Measurements from ENCODE around the gene RNF220. TPM values are rescaled to one million over a fixed set of nuclear protein-coding genes. Genes with fewer than 3 reads are reported as not detected.
A peak's percentile ranks its signal among the peaks of the same experiment; 100 is the strongest.

RNF220 gene
- total RNA-seq, 2 experiments from 2014 or later = 72.3 to 78.3 TPM

DNA sequence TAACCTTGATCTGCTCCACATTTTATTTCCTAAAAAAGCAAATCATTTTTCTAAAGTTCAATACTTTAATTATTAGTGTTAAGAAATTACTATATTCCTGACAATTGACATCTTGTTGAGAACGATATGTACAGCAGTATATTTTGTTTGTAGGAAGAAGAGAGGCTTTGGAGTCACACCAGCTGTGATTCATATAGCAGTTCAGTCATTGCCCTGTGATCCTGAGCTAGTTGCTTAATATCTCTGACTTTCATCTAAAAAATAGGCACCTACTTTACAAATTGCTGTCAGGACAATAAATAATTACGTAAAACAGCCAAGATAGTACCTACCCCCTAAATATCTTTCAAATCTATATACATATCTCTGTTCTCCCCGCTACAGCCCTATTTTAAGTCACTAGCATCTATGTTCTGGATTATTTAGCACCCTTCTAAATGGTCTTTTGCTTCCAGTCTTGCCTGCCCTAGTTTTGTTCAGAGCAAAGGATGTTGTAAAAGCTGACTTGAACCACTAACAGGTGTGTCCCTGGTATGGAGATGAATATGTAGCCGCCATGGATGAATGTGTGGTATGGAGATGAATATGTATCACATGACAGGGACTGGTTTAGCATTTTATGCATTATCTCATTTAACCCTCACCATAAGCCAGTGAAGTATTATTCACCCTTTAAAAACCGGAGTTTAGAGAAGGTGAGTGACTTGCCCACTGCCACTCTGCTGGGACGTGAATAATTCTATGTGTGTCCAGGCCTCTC lies 42.2 kb downstream of the RNF220 start:
- H3K4me3 Mint-ChIP-seq = no peak overlapping the region
- ATAC-seq (peak; percentile 30), DNase-seq (no peak)
- no peak overlapping the region for H3K27ac Mint-ChIP-seq
- CTCF ChIA-PET = interaction anchor here (0.6 kb wide), 2 partner anchors 167 to 207 kb away, joined by 3 to 4 read pairs; no protein-coding TSS in a partner anchor
- POLR2A ChIA-PET = no interaction called here
- H3K36me3 Mint-ChIP-seq (ENCODE audit: low read depth) = no peaks in the 10 kb centered on the region
- intact Hi-C loops (cut with DNase I, micrococcal nuclease) = no loop called here
- H3K9me3 Mint-ChIP-seq (ENCODE audit: low read depth) = no peaks in the 10 kb centered on the region
- H3K4me1 Mint-ChIP-seq = no peaks in the 10 kb centered on the region
- H3K27me3 Mint-ChIP-seq = peaks cover 6% of the 10 kb centered on the region

DNA sequence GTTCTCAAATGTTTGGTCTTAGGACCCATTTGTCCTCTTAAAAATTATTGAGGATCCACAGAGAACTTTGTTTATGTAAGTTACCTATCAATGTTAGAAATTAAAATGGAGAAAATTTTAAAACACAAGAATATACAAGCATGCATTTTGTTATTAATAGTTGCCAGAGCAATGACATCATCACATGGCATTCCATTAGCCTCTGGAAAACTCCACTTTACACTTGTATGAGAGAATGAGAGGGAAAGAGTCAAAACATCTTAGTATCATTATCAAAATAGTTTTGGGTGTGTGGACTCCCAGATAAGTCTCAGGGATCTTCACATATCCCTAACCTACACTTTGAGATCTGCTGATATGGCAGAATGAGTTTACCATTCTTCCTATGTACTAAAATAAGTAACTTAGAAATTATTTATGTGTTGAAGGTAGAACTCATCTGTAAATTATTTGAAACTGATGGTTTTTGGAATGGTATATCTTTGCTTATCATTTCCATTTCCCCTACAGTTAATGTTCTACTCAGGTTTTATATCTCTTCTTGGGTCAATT lies 48.8 kb downstream of the RNF220 start:
- Mint-ChIP-seq H3K36me3 (ENCODE audit: low read depth) (no peaks in the 10 kb centered on the region), H3K4me1 (no peaks in the 10 kb centered on the region), H3K9me3 (ENCODE audit: low read depth) (no peaks in the 10 kb centered on the region), H3K27ac (no peak overlapping the region), H3K4me3 (no peak overlapping the region), H3K27me3 (peaks cover 27% of the 10 kb centered on the region)
- ChIA-PET POLR2A (no interaction called here), CTCF (interaction anchor here (0.6 kb wide), 1 partner anchor 75 kb away, joined by 3 read pairs; no protein-coding TSS in a partner anchor)
- DNase-seq (no peak), ATAC-seq (no peak)
- intact Hi-C loops (cut with DNase I, micrococcal nuclease) = no loop called here

DNA sequence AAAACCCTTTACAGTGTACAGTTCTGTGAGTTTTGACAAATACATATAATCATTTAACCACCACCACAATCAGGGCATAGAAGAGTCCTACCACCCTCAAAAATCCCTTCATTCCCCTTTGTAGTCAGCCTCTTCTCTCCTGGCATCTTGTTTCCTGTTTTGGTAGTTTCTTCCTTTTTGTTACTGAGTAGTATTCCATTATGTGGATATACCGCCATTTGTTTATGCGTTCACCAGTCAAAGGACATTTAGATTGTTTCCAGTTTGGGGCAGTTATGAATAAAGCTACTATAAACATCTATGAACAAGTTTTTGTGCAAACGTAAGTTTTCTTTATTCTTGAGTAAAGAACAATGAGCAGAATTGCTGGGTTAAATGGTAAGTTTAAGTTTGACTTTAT lies 49.6 kb downstream of the RNF220 start:
- H3K27me3 Mint-ChIP-seq = peaks cover 33% of the 10 kb centered on the region
- H3K4me1 Mint-ChIP-seq = no peaks in the 10 kb centered on the region
- CTCF ChIA-PET = interaction anchor here (0.7 to 1.0 kb wide), 2 partner anchors 15 to 26 kb away, joined by 3 to 4 read pairs; no protein-coding TSS in a partner anchor
- H3K4me3 Mint-ChIP-seq = no peak overlapping the region
- no peaks in the 10 kb centered on the region for H3K36me3 Mint-ChIP-seq (ENCODE audit: low read depth)
- intact Hi-C loops (cut with DNase I, micrococcal nuclease) = no loop called here
- H3K27ac Mint-ChIP-seq = no peak overlapping the region
- DNase-seq (no peak), ATAC-seq (no peak)
- POLR2A ChIA-PET = no interaction called here
- no peaks in the 10 kb centered on the region for H3K9me3 Mint-ChIP-seq (ENCODE audit: low read depth)

DNA sequence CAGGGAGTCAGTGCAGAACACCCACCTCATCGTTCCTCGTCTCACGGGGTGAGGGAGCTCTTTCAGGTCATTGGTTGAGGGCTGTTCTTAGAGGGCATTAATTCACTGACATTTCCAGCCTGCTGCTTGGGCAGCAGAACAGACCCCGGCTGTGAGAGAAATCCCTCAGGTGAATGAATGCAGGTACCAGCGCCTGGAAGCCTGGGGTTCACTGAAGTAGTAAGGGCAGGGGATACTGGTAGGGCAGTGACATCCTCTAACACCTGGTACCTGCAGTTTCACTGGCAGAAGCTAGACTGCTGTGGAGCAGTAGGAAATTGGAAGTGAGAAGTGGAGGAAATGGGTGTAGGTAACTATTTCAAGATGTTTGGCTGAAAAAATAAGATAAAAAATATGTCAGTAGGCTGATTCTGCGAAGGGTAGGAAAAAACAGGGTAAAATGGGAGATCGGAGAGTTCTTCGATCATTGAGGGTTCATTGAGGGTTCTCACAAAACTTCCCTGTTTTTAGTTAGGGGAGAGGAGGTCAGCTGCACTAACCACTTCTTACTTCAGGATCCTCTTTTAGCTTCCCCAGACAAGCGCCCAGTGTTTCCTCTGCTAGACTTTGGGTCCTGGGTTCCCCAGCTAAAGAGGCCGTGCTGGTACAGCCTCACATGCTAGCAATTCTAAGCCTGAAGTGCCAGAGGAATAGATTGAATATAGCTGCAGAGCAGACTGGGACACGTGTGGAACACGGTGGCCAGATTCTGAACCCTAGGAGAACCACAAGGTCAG lies 55.2 kb downstream of the RNF220 start:
- Mint-ChIP-seq H3K4me1 (no peaks in the 10 kb centered on the region), H3K27me3 (peaks cover 34% of the 10 kb centered on the region), H3K9me3 (ENCODE audit: low read depth) (no peaks in the 10 kb centered on the region), H3K4me3 (no peak overlapping the region), H3K27ac (no peak overlapping the region), H3K36me3 (ENCODE audit: low read depth) (no peaks in the 10 kb centered on the region)
- ATAC-seq (no peak), DNase-seq (no peak)
- CTCF ChIA-PET = no interaction called here
- POLR2A ChIA-PET = no interaction called here
- intact Hi-C loops (cut with DNase I, micrococcal nuclease) = no loop called here

DNA sequence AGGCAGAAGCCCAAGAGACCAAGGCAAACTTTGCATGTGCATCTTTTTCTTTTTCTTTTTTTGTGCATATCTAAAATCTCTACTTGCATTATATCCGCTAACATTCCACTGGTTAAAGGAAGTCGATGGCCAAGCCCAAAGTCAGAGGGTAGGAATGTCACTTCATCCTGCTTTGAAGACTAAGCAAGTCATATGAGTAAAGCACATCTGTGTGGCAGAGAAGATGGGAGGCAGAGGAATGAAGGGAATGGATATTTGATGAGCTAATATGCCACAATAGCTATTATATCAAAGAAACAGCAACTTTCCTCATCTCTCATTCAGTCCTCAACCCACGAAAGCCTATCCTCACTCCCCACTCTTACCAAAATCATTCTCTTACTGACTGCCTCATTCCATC lies 59.3 kb downstream of the RNF220 start:
- no peak overlapping the region for H3K27ac Mint-ChIP-seq
- DNase-seq = no peak
- no peak overlapping the region for H3K4me3 Mint-ChIP-seq
- CTCF ChIA-PET = interaction anchor here (0.7 kb wide), 1 partner anchor 107 kb away, joined by 3 read pairs; no protein-coding TSS in a partner anchor
- no peaks in the 10 kb centered on the region for H3K4me1 Mint-ChIP-seq
- POLR2A ChIA-PET = no interaction called here
- no peaks in the 10 kb centered on the region for H3K9me3 Mint-ChIP-seq (ENCODE audit: low read depth)
- ATAC-seq = no peak
- H3K27me3 Mint-ChIP-seq = peaks cover 22% of the 10 kb centered on the region
- intact Hi-C loops (cut with DNase I, micrococcal nuclease) = no loop called here
- no peaks in the 10 kb centered on the region for H3K36me3 Mint-ChIP-seq (ENCODE audit: low read depth)

DNA sequence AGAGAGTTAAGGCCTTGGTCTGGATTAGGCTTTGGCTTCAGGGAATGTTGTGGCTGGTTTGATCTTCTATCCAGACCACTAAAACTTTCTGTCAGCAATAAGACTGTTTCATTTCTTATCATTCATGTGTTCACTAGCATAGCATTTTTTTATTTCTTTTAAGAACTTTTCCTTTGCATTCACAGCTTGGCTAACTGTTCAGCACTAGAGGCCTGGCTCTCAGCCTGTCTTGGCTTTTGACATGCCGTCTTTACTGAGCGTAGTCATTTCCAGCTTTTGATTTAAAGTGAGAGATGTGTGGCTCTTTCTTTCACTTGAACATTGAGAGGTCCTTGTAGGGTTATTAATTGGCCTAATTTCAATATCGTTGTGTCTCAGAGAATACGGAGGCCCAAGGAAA lies 62.5 kb downstream of the RNF220 start:
- Mint-ChIP-seq H3K4me1 (peaks cover 3% of the 10 kb centered on the region), H3K27me3 (peaks cover 23% of the 10 kb centered on the region), H3K27ac (no peak overlapping the region), H3K36me3 (ENCODE audit: low read depth) (no peaks in the 10 kb centered on the region), H3K9me3 (ENCODE audit: low read depth) (no peaks in the 10 kb centered on the region), H3K4me3 (no peak overlapping the region)
- POLR2A ChIA-PET = no interaction called here
- intact Hi-C loops (cut with DNase I, micrococcal nuclease) = no loop called here
- DNase-seq (no peak), ATAC-seq (no peak)
- CTCF ChIA-PET = no interaction called here

DNA sequence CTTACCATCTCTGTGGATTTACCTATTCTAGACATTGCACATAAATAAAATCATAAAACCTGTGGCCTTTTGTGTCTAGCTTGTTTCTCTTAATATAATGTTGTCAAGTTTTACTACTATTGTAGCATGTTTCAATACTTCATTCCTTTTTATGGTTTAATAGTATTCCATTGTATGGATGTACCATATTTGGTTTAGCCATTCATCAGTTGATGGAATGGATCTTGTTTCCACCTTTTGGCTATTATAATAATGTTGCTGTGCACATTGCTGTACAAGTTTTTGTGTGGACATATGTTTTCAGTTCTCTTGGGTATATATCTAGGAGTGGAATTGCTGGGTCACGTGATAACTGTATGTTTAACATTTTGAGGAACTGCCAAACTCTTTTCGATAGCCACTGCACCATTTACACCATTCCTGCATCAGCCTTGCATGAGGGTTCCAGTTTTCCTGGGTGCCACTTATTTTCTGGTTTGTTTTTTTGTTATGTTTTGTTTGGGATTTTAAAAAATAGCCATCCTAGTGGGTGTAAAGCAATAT lies 66.9 kb downstream of the RNF220 start:
- Mint-ChIP-seq H3K4me3 (no peak overlapping the region), H3K27me3 (peaks cover 13% of the 10 kb centered on the region), H3K4me1 (peaks cover 8% of the 10 kb centered on the region), H3K9me3 (ENCODE audit: low read depth) (no peaks in the 10 kb centered on the region), H3K27ac (no peak overlapping the region), H3K36me3 (ENCODE audit: low read depth) (no peaks in the 10 kb centered on the region)
- intact Hi-C loops (cut with DNase I, micrococcal nuclease) = no loop called here
- ChIA-PET POLR2A (no interaction called here), CTCF (no interaction called here)
- DNase-seq = no peak
- no peak for ATAC-seq

DNA sequence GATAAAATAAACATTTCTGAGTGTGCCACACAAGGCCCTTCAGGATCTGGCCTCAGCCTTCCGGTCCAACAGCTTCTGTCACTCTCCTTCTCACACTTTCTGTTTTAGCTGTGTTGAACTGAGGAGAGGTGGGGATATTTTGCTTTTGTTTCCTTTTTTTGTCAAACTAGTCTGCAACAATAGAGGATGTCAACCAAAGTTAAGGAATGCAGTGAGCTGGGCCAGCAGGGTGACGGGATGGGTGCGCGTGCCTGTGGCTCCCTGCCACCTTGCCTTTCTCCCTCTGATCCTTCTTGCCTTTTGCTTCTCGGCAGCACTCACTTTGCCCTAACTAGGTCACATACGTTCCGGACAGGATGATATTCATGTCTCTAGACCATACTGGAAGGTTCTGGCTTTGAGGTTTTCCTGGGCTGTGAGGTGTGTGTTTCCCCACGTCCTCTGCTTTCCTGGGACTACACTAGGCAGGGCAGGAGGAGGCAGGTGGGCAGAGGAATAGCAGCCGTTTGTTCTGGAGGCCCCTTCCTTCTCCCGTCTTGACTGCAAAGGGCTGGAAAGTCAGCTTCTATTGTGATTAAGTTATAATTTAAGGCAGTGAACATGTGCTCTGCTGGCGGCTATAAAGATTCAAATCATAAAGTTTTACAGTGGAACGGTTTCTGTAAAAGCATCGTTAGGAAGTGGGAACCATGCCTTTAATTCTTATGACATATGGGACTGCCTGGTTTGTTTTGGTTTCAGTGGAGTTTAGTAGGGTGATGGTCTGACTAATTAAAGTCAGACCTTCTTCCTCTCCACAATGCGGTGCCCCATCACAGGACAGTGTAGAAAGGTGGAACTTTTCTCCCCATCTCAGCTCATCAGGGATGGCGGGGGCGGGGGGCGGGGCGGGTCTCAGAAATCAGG lies 67.8 kb downstream of the RNF220 start:
- Mint-ChIP-seq H3K9me3 (ENCODE audit: low read depth) (no peaks in the 10 kb centered on the region), H3K4me1 (peaks cover 8% of the 10 kb centered on the region), H3K27me3 (peaks cover 13% of the 10 kb centered on the region), H3K27ac (no peak overlapping the region), H3K36me3 (ENCODE audit: low read depth) (no peaks in the 10 kb centered on the region), H3K4me3 (no peak overlapping the region)
- DNase-seq = no peak
- ATAC-seq = no peak
- POLR2A ChIA-PET = no interaction called here
- CTCF ChIA-PET = interaction anchor here (1.2 kb wide), 1 partner anchor 936 kb away, joined by 3 read pairs; no protein-coding TSS in a partner anchor
- intact Hi-C loops (cut with DNase I, micrococcal nuclease) = no loop called here

DNA sequence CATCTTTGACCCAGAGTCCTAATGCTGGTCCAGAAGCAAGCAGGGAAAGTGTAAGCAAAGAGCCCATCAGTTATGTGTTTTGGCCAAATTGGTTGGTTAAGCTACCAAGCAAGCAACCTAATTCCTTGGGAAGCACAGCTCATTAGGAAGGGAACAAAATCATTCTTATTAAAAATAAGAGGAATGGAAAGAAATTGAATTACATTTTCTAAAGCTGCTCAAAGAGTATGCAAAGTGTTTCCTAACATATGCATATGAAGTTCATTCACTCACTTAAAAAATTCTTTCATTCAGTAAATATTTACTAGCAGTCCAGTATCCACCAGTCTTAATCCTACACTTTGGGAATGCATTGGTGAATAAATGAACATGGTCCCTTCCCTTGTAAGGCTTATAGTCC lies 71.8 kb downstream of the RNF220 start:
- Mint-ChIP-seq H3K4me1 (peaks cover 8% of the 10 kb centered on the region), H3K9me3 (ENCODE audit: low read depth) (no peaks in the 10 kb centered on the region), H3K27ac (no peak overlapping the region), H3K36me3 (ENCODE audit: low read depth) (no peaks in the 10 kb centered on the region), H3K27me3 (peaks cover 8% of the 10 kb centered on the region), H3K4me3 (no peak overlapping the region)
- ChIA-PET POLR2A (interaction anchor here (0.7 kb wide), 1 partner anchor 111 kb away, joined by 3 read pairs; no protein-coding TSS in a partner anchor), CTCF (no interaction called here)
- DNase-seq (no peak), ATAC-seq (no peak)
- intact Hi-C loops (cut with DNase I, micrococcal nuclease) = no loop called here

DNA sequence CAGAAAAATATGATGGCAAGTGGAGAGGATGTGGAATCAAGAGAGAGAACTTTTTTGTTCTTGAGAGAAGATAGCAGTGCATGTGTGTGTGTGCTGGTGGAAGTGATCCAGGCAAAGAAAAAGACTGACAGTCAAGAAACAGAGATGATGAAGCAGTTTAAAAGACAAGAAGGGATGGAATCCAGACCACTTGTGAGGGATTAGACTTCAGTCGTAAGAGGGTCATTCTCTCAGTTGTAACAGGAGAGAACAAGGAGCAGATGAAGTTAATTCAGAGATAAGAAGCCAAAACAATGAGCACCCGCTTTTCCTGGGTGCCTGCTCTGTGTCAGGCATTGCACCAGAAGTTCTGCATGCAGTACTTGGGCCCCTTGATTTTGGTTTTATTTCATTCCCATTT lies 76.6 kb downstream of the RNF220 start:
- no peak overlapping the region for H3K4me3 Mint-ChIP-seq
- no peaks in the 10 kb centered on the region for H3K36me3 Mint-ChIP-seq (ENCODE audit: low read depth)
- ATAC-seq (no peak), DNase-seq (no peak)
- no peaks in the 10 kb centered on the region for H3K9me3 Mint-ChIP-seq (ENCODE audit: low read depth)
- intact Hi-C loops (cut with DNase I, micrococcal nuclease) = no loop called here
- ChIA-PET CTCF (interaction anchor here (1.3 kb wide), 1 partner anchor 111 kb away, joined by 4 read pairs; no protein-coding TSS in a partner anchor), POLR2A (no interaction called here)
- no peaks in the 10 kb centered on the region for H3K4me1 Mint-ChIP-seq
- H3K27me3 Mint-ChIP-seq = peaks cover 17% of the 10 kb centered on the region
- H3K27ac Mint-ChIP-seq = no peak overlapping the region

Data from activated CD4-positive, alpha-beta T cell treated with anti-CD3 and anti-CD28 coated beads for 36 hours (primary cell).